GM18508 (cell line): Measurements from ENCODE around the gene BUB1B.

ENCODE experiments used
- ATAC-seq: cut with Tn5 transposase; IDR thresholded peaks from one replicate; pipeline ENCODE4 v1.9.1; 2021; ENCODE audit warnings: moderate number of reproducible peaks; ENCODE audit not compliant: insufficient read depth, unreplicated experiment

BUB1B gene

GRCh38 chr15:40238532-40239403 lies 77.9 kb downstream of the BUB1B start, which contains the start of gene PAK6:
PAK6 (plus strand) TSS chr15:40239063; CDS start chr15:40264786, 25,723 bp downstream.
- no peak for ATAC-seq

GRCh38 chr15:40239404-40239692 lies 78.5 kb downstream of the BUB1B start:
- ATAC-seq, result no peak

GRCh38 chr15:40239693-40240618 lies 79.1 kb downstream of the BUB1B start:
- no peak for ATAC-seq

- ATAC-seq, result no peak
Observed at GRCh38 chr15:40240619-40241221, 79.9 kb downstream of the BUB1B start.

GRCh38 chr15:40241269-40242212 lies 80.7 kb downstream of the BUB1B start:
- ATAC-seq, result no peak

GRCh38 chr15:40242213-40242599 lies 81.3 kb downstream of the BUB1B start:
- ATAC-seq, result no peak

- no peak for ATAC-seq
Observed at GRCh38 chr15:40242601-40243000, 81.7 kb downstream of the BUB1B start.

- ATAC-seq, result no peak
Observed at GRCh38 chr15:40243126-40243810, 82.4 kb downstream of the BUB1B start.

GRCh38 chr15:40244961-40245523 lies 84.2 kb downstream of the BUB1B start:
- ATAC-seq, result no peak

- no peak for ATAC-seq
Observed at GRCh38 chr15:40245666-40246450, 85.0 kb downstream of the BUB1B start.

- ATAC-seq, result no peak
Observed at GRCh38 chr15:40246496-40247280, 85.8 kb downstream of the BUB1B start.

GRCh38 chr15:40247406-40247971 lies 86.6 kb downstream of the BUB1B start:
- ATAC-seq, result no peak

GRCh38 chr15:40248006-40248783 lies 87.3 kb downstream of the BUB1B start:
- no peak for ATAC-seq

GRCh38 chr15:40249477-40250303 lies 88.8 kb downstream of the BUB1B start:
- no peak for ATAC-seq

GRCh38 chr15:40250304-40250656 lies 89.4 kb downstream of the BUB1B start:
- ATAC-seq, result no peak
